ENCODE data around the gene RAD23B.
"Not testable (repeated sequence)": the region's sequence is repeated elsewhere in the genome, so short reads cannot be mapped to it uniquely, and the experiment has no call there.

The RAD23B gene

GRCh38 chr9:107282759-107283622 lies at the start of gene RAD23B:
Gene RAD23B, plus strand, starts transcription at chr9:107283279. Its CDS starts 351 bp downstream, at chr9:107283630.
- peak; percentile 95 for DNase-seq

- no peak for DNase-seq
These were observed 47.2 kb upstream of the RAD23B start for GRCh38 chr9:107235765-107236442.

- no peak for DNase-seq
These were observed 45.2 kb upstream of the RAD23B start for GRCh38 chr9:107237873-107238272.

- DNase-seq: peak in 1 of 2 donors; percentile 21
These were observed 43.6 kb upstream of the RAD23B start for GRCh38 chr9:107239474-107239873.

- DNase-seq: no peak
These were observed 42.8 kb upstream of the RAD23B start for GRCh38 chr9:107240260-107240659.

- DNase-seq: no peak
These were observed 40.7 kb upstream of the RAD23B start for GRCh38 chr9:107242073-107243030.

- no peak for DNase-seq
These were observed 39.3 kb upstream of the RAD23B start for GRCh38 chr9:107243742-107244141.

- DNase-seq: no peak
These were observed 36.5 kb upstream of the RAD23B start for GRCh38 chr9:107246259-107247254.

- DNase-seq: no peak
These were observed 34.4 kb upstream of the RAD23B start for GRCh38 chr9:107248714-107249113.

- DNase-seq: no peak
These were observed 33.9 kb upstream of the RAD23B start for GRCh38 chr9:107249131-107249533.

GRCh38 chr9:107249665-107250285 lies 33.3 kb upstream of the RAD23B start:
- no peak for DNase-seq

GRCh38 chr9:107251756-107252322 lies 31.2 kb upstream of the RAD23B start:
- no peak for DNase-seq

- DNase-seq: no peak
These were observed 24.2 kb upstream of the RAD23B start for GRCh38 chr9:107258919-107259318.

- DNase-seq: not testable (repeated sequence)
These were observed 23.2 kb upstream of the RAD23B start for GRCh38 chr9:107259751-107260313.

- DNase-seq: no peak
These were observed 22.5 kb upstream of the RAD23B start for GRCh38 chr9:107260437-107261081.

- no peak for DNase-seq
These were observed 22.0 kb upstream of the RAD23B start for GRCh38 chr9:107261106-107261505.

- DNase-seq: no peak
These were observed 19.8 kb upstream of the RAD23B start for GRCh38 chr9:107263289-107263688.

- no peak for DNase-seq
These were observed 16.3 kb upstream of the RAD23B start for GRCh38 chr9:107266624-107267368.

GRCh38 chr9:107268560-107268959 lies 14.5 kb upstream of the RAD23B start:
- DNase-seq: no peak
